Fibroblast of villous mesenchyme (primary cell): ENCODE measurements around the gene SCAF4. TPM values are rescaled to one million over a fixed set of nuclear protein-coding genes. Genes with fewer than 3 reads are reported as not detected.

Experiments used
- DNase-seq: peaks from one replicate; pipeline ENCODE4 v3.0.0-alpha.2; 2010; ENCODE audit warnings: low read depth
- H3K4me3 ChIP-seq: 2 replicates; pipeline ENCODE4 v1.5.1; 2011; ENCODE audit warnings: low read depth, mild to moderate bottlenecking, low read length
- total RNA-seq: library from RNA; depleted of rRNA; stranded (reverse); fragments of >200 nt; gene quantifications from 2 replicates; pipeline ENCODE4 v1.2.3, GENCODE V29; 2012
- TF ChIP-seq, protein P1 (sequence below): IDR thresholded peaks from 2 replicates; pipeline ENCODE4 v1.5.1; 2012; ENCODE audit warnings: low read depth, mild to moderate bottlenecking, low read length; ENCODE audit not compliant: insufficient read depth

Gene SCAF4
- total RNA-seq, 1 donor: 9.1 TPM

DNA sequence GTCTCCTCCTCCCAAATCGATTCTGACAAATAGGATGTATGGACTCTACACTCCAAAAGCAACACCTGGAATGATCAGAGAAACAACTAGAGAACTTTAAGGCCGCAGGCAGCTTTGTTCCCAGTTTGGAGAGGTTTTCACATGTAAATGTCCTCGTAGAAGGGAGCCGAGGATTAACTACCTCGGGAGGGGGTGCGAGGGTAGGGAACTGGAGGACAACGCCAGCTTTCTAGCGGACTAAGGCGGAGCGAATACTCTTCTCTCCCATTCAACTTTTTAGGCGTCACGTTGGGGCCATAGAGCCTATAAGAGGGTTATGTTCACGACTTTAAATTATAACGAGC is 1.2 kb downstream of the SCAF4 start:
- DNase-seq: no peak

GRCh38 chr21:31729622-31730343 is 2.1 kb downstream of the SCAF4 start:
- no peak for DNase-seq
- TF ChIP-seq, protein P1, sequence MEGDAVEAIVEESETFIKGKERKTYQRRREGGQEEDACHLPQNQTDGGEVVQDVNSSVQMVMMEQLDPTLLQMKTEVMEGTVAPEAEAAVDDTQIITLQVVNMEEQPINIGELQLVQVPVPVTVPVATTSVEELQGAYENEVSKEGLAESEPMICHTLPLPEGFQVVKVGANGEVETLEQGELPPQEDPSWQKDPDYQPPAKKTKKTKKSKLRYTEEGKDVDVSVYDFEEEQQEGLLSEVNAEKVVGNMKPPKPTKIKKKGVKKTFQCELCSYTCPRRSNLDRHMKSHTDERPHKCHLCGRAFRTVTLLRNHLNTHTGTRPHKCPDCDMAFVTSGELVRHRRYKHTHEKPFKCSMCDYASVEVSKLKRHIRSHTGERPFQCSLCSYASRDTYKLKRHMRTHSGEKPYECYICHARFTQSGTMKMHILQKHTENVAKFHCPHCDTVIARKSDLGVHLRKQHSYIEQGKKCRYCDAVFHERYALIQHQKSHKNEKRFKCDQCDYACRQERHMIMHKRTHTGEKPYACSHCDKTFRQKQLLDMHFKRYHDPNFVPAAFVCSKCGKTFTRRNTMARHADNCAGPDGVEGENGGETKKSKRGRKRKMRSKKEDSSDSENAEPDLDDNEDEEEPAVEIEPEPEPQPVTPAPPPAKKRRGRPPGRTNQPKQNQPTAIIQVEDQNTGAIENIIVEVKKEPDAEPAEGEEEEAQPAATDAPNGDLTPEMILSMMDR: no peak
- peak overlapping the region; percentile 90 for H3K4me3 ChIP-seq

More for the DNA sequence above, 1.2 kb downstream of the SCAF4 start:
- peak overlapping the region; percentile 90 for H3K4me3 ChIP-seq
- TF ChIP-seq, protein P1: no peak

DNA sequence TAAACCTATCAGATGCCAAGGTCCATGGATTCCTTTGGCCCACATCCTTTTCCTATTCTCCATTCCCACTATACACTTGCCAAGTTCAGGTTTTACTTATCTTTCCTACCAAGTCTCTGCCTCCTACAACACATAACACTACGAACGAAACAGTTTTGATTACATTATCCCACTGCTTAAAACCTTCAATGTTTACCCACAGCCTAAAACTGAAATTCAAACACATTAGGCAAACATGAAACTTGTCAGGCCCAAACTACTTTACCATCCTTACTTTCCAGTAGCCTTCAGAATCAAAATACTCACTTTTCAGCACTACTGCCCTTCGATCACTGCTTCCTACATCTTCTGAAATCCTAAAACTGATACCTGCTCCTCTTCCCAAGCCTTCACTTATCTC is 3.0 kb downstream of the SCAF4 start:
- no peak overlapping the region for H3K4me3 ChIP-seq
- DNase-seq: no peak
- TF ChIP-seq, protein P1: no peak

- DNase-seq: no peak
- H3K4me3 ChIP-seq: no peak overlapping the region
- TF ChIP-seq, protein P1: no peak
Measured at GRCh38 chr21:31728191-31728590, 3.7 kb downstream of the SCAF4 start.

- no peak overlapping the region for H3K4me3 ChIP-seq
- TF ChIP-seq, protein P1: no peak
- peak; percentile 23 for DNase-seq
Measured at GRCh38 chr21:31727181-31727580, 4.7 kb downstream of the SCAF4 start.

DNA sequence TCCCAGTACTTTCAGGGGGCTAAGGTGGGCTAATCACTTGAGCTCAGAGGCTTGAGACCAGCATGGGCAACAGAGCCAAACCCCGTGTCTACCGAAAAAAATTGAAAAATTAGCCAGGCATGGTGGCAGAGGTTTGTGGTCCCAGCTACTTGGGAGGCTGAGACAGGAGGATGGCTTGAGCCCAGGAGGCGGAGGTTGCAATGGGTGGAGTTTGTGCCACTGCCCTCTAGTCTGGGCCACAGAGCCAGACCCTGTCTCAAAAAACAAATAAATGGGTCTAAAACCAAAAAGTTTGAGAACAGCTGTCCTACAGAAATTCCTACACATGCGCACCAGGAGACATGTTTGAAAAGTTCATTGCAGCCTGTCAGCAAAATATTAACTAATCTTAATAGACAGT is 5.5 kb downstream of the SCAF4 start:
- TF ChIP-seq, protein P1: no peak
- no peak for DNase-seq
- no peak overlapping the region for H3K4me3 ChIP-seq

DNA sequence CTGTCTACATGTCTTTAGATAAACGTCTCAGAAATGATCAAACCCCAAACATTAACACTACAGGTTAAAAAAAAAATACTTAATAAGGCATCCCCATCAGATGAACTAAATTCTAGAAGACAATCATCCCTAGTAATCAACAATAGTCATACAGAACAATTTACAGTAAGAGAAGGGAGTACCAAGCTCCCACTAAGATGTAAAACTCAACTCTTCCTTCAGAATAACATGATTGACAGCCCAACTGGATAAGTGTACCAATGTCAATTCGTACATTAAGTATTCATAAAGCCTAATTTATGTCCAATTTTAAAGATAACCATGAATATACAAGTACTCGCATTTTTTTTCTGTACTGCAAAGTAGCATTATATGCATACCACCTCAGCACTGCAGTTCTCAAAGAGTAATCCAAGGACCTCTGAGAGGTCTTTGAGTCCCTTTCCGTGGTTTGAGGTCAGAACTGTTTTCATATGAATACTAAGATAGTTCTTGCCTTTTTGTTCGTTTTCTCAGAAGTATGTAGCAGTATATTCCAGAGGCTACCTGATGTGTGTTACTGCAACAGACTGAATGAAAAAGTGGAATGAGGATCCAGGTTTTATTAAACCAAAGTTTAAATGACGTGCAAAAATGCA is 6.6 kb downstream of the SCAF4 start:
- TF ChIP-seq, protein P1: no peak
- H3K4me3 ChIP-seq: no peak overlapping the region
- DNase-seq: no peak
